OCI-LY1 (cell line): ENCODE measurements around the gene KIFBP.

Experiments
- EZH2 ChIP-seq: fragments of 200-600 bp; sonication (generic), shearing (Covaris generic); IDR thresholded peaks from 2 replicates; pipeline ENCODE4 v1.8.0; 2017; ENCODE audit warnings: borderline replicate concordance, mixed run types, mild to moderate bottlenecking, antibody characterized with exemption, low read length, moderate library complexity, mixed read lengths
- TF ChIP-seq, protein P1 (sequence below): fragments of 200-600 bp; sonication (generic), shearing (Covaris generic); IDR thresholded peaks from 2 replicates; pipeline ENCODE4 v1.5.1; 2017; ENCODE audit warnings: mild to moderate bottlenecking, antibody characterized with exemption, low read length, moderate library complexity, mixed read lengths

GRCh38 chr10:69060127-69060798 is 71.7 kb downstream of the KIFBP start:
- TF ChIP-seq, protein P1, sequence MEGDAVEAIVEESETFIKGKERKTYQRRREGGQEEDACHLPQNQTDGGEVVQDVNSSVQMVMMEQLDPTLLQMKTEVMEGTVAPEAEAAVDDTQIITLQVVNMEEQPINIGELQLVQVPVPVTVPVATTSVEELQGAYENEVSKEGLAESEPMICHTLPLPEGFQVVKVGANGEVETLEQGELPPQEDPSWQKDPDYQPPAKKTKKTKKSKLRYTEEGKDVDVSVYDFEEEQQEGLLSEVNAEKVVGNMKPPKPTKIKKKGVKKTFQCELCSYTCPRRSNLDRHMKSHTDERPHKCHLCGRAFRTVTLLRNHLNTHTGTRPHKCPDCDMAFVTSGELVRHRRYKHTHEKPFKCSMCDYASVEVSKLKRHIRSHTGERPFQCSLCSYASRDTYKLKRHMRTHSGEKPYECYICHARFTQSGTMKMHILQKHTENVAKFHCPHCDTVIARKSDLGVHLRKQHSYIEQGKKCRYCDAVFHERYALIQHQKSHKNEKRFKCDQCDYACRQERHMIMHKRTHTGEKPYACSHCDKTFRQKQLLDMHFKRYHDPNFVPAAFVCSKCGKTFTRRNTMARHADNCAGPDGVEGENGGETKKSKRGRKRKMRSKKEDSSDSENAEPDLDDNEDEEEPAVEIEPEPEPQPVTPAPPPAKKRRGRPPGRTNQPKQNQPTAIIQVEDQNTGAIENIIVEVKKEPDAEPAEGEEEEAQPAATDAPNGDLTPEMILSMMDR = no peak
- TF ChIP-seq EZH2 = no peak
